CD4-positive, alpha-beta T cell treated with Interferon alpha-2 for 1 hour (primary cell): ENCODE results near the gene CNOT11.
"Not testable (repeated sequence)": the region's sequence is repeated elsewhere in the genome, so short reads cannot be mapped to it uniquely, and the experiment has no call there.

Source experiments
- DNase-seq, 2 donors: peaks; one replicate each; pipeline ENCODE4 v3.0.0-alpha.2; 2020 to 2022

The CNOT11 gene

GRCh38 chr2:101311696-101312017, 59.0 kb downstream of the CNOT11 start:
- DNase-seq = no peak

- not testable (repeated sequence) for DNase-seq
Measured at GRCh38 chr2:101316568-101316967, 63.9 kb downstream of the CNOT11 start.
